Fibroblast of lung (primary cell): Measurements from ENCODE around the gene SEL1L2.

Source experiments
- CTCF ChIP-seq, 2 donors: IDR thresholded peaks in 1 of 2; conservative IDR thresholded peaks in 1 of 2; 1 replicate in 1 of 2; 2 replicates in 1 of 2; pipeline ENCODE4 v1.5.1; 2011 to 2012; ENCODE audit warnings: low read length in 2 of 2, control low read depth in 1 of 2, inconsistent platforms in 1 of 2, low read depth in 1 of 2, mild to moderate bottlenecking in 1 of 2
- EZH2 ChIP-seq: IDR thresholded peaks from 2 replicates; pipeline ENCODE4 v1.5.1; 2012; ENCODE audit warnings: low read length, control low read depth, mild to moderate bottlenecking; ENCODE audit errors: missing control alignments

DNA sequence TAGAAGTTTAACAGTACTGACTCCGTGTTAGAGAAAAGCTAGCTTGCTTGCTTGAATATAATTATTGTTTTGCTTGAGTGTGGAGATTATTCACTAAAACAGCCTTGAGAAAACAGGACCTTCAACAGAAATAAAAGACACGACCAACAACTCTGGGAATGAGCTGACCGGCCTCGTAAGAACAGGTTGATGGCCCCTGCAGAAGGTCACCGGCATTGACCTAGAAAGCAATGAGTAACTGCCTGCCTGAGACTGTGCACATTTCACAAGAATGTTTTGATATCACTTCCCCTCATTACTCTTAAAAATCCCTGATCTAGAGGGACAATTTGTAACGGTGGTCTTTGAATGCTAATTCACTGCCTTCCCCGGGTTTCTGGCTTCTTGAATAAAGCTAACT lies 49.4 kb downstream of the SEL1L2 start:
- no peak for TF ChIP-seq CTCF (conservative IDR thresholded peaks at IDR 0.05 in 1 of 2, IDR thresholded peaks at IDR 0.05 in 1 of 2; ENCODE audit: low read depth in 1 of 2, low read length in 2 of 2)
- TF ChIP-seq EZH2: no peak
